ENCODE measurements around the gene GON4L.
"Not testable (repeated sequence)": the region's sequence is repeated elsewhere in the genome, so short reads cannot be mapped to it uniquely, and the experiment has no call there.

GON4L gene

DNA sequence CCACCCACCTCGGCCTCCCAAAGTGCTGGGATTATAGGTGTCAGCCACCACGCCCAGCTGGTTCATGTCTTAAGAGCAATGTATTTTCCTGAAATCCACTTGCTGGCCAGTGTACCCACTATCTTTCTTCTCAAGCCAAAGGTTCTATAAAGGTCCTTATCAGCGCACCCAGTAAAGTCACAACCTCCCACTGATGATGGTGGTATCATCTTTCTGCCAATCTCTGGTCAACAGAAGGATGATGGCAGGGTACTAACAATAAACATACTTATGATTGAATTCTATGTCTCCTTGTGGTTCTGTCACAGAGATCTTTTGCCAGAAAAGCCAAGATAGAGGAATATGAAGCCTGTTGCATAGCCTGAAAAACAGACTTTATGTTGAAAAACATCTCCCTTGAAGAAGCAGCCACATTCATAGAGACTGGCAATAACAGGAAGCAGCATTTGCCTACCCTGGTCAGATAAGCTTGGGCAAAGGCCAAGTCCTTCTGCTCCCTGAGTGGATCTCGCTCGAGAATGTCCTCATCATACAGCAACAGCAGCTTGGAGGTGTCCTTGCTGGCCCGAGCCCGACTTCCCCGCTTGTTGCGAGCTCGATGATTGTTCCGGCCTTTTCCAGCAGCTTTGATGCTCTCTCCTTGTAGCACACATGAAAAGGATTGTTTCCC, 95.1 kb downstream of the GON4L start:
- Mint-ChIP-seq H3K27ac (peak overlapping the region; percentile 4), H3K4me1 (ENCODE audit: low read depth) (no peaks in the 10 kb centered on the region), H3K9me3 (no peaks in the 10 kb centered on the region), H3K36me3 (ENCODE audit: low read depth) (peaks cover 87% of the 10 kb centered on the region), H3K27me3 (no peaks in the 10 kb centered on the region), H3K4me3 (no peak overlapping the region)
- DNase-seq = no peak

DNA sequence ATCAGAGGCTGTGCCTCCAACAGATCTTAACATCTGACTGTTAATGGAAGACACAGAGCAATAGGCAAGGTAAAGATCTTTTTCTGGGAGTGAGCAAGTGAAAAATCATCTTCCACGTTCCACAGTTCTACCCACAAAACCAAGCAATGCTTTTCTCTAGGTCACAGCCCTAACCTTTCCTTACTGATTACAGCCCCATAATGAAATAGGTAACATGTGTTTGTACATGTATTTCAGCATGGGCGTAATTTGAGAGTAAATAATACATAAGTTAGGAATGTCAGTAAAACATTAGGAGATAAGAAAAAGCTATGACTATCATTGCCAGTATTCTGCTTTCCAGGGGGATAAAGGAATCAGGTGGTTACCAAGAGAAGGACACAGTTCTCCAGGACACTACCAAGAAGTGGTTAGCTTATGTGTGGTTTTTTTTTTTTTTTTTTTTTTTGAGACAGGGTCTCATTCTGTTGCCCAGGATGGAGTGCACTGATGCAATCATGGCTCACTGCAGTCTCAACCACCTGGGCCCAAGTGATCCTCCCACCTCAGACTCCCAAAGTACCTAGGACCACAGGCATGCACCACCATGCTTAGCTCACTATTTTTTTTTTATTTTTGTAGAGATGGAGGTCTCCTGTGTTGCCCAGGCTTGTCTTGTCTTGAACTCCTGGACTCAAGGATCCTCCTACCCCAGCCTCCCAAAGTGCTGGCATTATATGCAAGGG, 96.1 kb downstream of the GON4L start:
- no peak overlapping the region for H3K27ac Mint-ChIP-seq
- no peaks in the 10 kb centered on the region for H3K9me3 Mint-ChIP-seq
- DNase-seq = no peak
- no peaks in the 10 kb centered on the region for H3K4me1 Mint-ChIP-seq (ENCODE audit: low read depth)
- H3K27me3 Mint-ChIP-seq = no peaks in the 10 kb centered on the region
- peaks cover 87% of the 10 kb centered on the region for H3K36me3 Mint-ChIP-seq (ENCODE audit: low read depth)
- H3K4me3 Mint-ChIP-seq = no peak overlapping the region

GRCh38 chr1:155759966-155760630, 96.9 kb downstream of the GON4L start:
- H3K4me3 Mint-ChIP-seq = no peak overlapping the region
- H3K27ac Mint-ChIP-seq = no peak overlapping the region
- peaks cover 87% of the 10 kb centered on the region for H3K36me3 Mint-ChIP-seq (ENCODE audit: low read depth)
- H3K9me3 Mint-ChIP-seq = no peaks in the 10 kb centered on the region
- H3K4me1 Mint-ChIP-seq (ENCODE audit: low read depth) = no peaks in the 10 kb centered on the region
- no peak for DNase-seq
- H3K27me3 Mint-ChIP-seq = no peaks in the 10 kb centered on the region

GRCh38 chr1:155759017-155759416, 98.0 kb downstream of the GON4L start:
- not testable (repeated sequence) for H3K27ac Mint-ChIP-seq; H3K4me1 Mint-ChIP-seq (ENCODE audit: low read depth); H3K27me3 Mint-ChIP-seq; DNase-seq; H3K9me3 Mint-ChIP-seq; H3K4me3 Mint-ChIP-seq
- peaks cover 83% of the 10 kb centered on the region for H3K36me3 Mint-ChIP-seq (ENCODE audit: low read depth)

DNA sequence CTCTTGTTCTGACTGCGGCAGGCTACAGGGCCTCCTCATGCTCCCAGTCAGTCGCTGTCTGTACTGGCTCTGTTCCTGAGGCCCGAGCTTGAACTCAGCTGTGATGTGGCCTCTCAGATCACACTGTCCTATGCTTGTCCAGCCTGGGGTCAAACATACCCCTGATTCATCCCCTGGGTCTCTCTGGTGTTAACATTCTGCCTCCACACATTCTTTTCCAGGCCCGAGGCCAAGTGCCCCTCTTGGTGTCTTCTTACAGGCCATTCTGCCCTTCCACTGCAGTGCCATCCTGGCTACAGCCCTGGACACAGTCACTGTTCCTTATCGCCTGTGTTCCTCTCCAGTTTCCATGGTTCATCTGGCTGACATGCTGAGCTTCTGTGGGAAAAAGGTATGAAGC, 108.9 kb downstream of the GON4L start:
- not testable (repeated sequence) for DNase-seq, H3K27me3 Mint-ChIP-seq, H3K9me3 Mint-ChIP-seq, H3K4me3 Mint-ChIP-seq
- Mint-ChIP-seq H3K27ac (peak overlapping the region; percentile 73), H3K4me1 (ENCODE audit: low read depth) (peaks cover 13% of the 10 kb centered on the region), H3K36me3 (ENCODE audit: low read depth) (peaks cover 47% of the 10 kb centered on the region)

GRCh38 chr1:155747586-155747985, 109.4 kb downstream of the GON4L start:
- H3K4me1 Mint-ChIP-seq (ENCODE audit: low read depth) = peaks cover 13% of the 10 kb centered on the region
- H3K9me3 Mint-ChIP-seq, H3K27me3 Mint-ChIP-seq, DNase-seq, H3K4me3 Mint-ChIP-seq: not testable (repeated sequence)
- H3K36me3 Mint-ChIP-seq (ENCODE audit: low read depth) = peaks cover 41% of the 10 kb centered on the region
- peak overlapping the region; percentile 73 for H3K27ac Mint-ChIP-seq

DNA sequence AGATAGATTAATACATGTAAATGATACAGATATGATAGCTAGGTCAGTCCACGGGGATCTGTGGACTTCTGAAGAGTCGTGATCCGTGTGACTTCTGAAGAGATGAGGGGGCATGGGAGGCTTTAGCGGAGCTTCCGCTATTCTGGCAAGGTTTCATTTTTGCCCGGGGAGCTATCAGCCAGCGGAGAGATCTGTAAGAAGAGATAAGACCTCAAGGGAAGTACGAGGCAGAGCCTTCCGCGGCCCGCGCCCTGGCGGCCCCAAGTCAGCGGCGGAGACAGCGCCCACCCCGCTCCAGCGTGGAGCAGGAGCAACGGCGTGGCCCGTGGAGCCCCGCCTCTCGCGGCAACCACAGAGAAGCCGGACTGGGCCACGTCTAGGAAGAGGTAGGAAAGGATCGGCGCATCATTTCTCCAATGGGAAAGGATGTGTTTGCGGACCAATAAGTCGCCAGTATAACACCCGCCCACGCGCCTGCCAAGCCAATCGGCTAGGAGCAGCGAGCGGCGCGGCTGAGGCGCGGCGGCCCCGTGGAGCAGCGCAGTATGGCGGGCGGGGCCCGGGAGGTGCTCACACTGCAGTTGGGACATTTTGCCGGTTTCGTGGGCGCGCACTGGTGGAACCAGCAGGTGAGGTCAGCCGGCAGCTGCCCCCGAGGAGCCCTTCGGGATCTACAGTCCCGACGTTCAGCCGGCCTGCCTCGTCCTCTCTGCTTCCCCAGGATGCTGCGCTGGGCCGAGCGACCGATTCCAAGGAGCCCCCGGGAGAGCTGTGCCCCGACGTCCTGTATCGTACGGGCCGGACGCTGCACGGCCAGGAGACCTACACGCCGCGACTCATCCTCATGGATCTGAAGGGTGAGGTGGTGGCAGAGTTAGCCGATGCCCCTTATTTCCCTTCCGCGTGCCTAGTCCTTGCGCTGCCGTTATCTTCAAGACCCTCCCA, 111.5 kb downstream of the GON4L start:
- peak overlapping the region; percentile 96 for H3K27ac Mint-ChIP-seq
- DNase-seq = peak; percentile 97
- peak overlapping the region; percentile 93 for H3K4me3 Mint-ChIP-seq
- H3K36me3 Mint-ChIP-seq (ENCODE audit: low read depth) = peaks cover 23% of the 10 kb centered on the region
- not testable (repeated sequence) for H3K9me3 Mint-ChIP-seq, H3K27me3 Mint-ChIP-seq
- peaks cover 13% of the 10 kb centered on the region for H3K4me1 Mint-ChIP-seq (ENCODE audit: low read depth)

GRCh38 chr1:155744711-155745283, 112.2 kb downstream of the GON4L start:
- Mint-ChIP-seq H3K4me1 (ENCODE audit: low read depth) (peaks cover 13% of the 10 kb centered on the region), H3K27me3 (no peaks in the 10 kb centered on the region), H3K9me3 (no peaks in the 10 kb centered on the region), H3K36me3 (ENCODE audit: low read depth) (peaks cover 23% of the 10 kb centered on the region), H3K4me3 (peak overlapping the region; percentile 93), H3K27ac (peak overlapping the region; percentile 96)
- DNase-seq = no peak

DNA sequence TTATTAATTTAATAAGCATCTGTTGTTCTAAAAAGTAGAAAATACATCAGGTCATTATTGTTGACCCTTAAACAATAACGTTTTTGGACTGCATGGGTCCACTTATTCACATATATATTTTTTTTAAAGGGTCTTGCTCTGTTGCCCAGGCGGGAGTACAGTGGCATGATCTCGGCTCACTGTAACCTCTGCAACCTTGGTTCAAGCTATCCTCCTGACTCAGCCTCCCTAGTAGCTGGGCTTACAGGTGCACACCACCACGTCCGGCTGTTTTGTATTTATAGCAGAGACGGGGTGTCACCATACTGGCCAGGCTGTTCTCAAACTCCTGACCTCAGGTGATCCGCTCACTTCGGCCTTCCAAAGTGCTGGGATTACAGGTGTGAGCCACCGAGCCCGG, 115.1 kb downstream of the GON4L start:
- DNase-seq = no peak
- Mint-ChIP-seq H3K9me3 (no peaks in the 10 kb centered on the region), H3K4me3 (no peak overlapping the region), H3K4me1 (ENCODE audit: low read depth) (peaks cover 4% of the 10 kb centered on the region), H3K36me3 (ENCODE audit: low read depth) (peaks cover 29% of the 10 kb centered on the region), H3K27ac (no peak overlapping the region), H3K27me3 (no peaks in the 10 kb centered on the region)

DNA sequence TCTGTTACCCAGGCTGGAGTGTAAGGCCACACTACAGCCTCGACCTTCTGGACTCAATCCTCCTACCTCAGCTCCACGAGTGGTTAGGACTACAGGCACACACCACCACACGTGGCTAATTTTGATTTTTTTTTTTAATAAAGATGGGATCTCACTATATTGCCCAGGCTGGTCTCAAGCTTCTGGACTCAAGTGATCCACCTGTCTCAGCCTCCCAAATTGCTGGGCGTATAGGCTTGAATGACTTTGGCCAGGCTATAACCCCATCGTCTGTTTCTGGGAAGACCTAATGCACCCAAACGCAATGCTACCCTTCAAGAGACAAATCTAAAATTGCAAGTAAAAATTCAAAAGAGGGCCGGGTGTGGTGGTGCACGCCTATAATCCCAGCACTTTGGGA, 116.0 kb downstream of the GON4L start:
- no peak for DNase-seq
- Mint-ChIP-seq H3K4me1 (ENCODE audit: low read depth) (peaks cover 4% of the 10 kb centered on the region), H3K27ac (no peak overlapping the region), H3K36me3 (ENCODE audit: low read depth) (peaks cover 38% of the 10 kb centered on the region), H3K27me3 (no peaks in the 10 kb centered on the region), H3K4me3 (no peak overlapping the region), H3K9me3 (no peaks in the 10 kb centered on the region)

GRCh38 chr1:155729031-155729898, 127.7 kb downstream of the GON4L start:
- DNase-seq = no peak
- Mint-ChIP-seq H3K27me3 (no peaks in the 10 kb centered on the region), H3K36me3 (ENCODE audit: low read depth) (peaks cover 84% of the 10 kb centered on the region), H3K4me1 (ENCODE audit: low read depth) (no peaks in the 10 kb centered on the region), H3K27ac (peak overlapping the region; percentile 11), H3K9me3 (no peaks in the 10 kb centered on the region), H3K4me3 (no peak overlapping the region)

DNA sequence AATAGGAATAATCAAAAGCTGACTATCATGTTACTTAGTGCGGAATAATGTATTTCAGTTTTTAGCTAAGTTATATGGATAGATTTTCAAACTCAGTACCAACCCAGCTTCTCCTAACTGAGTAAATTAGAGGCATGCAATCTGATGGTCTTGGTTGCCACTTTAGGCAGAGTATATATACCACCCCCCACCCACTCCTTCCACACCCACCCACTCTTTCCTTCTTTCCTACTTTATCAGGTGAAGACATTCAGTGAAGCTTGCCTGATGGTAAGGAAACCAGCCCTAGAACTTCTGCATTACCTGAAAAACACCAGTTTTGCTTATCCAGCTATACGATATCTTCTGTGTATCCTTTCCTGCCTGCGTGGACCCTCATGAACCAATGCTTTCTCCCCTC, 131.9 kb downstream of the GON4L start:
- Mint-ChIP-seq H3K4me1 (ENCODE audit: low read depth) (no peaks in the 10 kb centered on the region), H3K4me3 (no peak overlapping the region), H3K27me3 (no peaks in the 10 kb centered on the region), H3K36me3 (ENCODE audit: low read depth) (peaks cover 75% of the 10 kb centered on the region), H3K9me3 (no peaks in the 10 kb centered on the region), H3K27ac (no peak overlapping the region)
- no peak for DNase-seq

DNA sequence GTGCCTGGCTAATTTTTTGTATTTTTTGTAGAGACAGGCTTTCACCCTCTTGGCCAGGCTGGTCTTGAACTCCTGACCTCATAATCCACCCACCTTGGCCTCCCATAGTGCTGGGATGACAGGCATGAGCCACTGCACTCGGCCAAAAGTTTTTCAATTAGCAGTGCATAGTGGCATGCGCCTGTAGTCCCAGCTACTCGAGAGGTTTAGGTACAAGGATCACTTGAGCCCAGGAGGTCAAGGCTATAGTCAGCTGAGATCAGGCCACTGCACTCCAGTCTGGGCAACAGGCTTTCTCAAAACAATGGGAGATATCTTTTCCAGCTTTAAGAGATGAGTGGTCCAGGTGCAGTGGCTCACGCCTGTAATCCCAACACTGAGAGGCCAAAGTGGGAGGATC, 137.3 kb downstream of the GON4L start:
- Mint-ChIP-seq H3K27me3 (no peaks in the 10 kb centered on the region), H3K4me3 (no peak overlapping the region), H3K27ac (no peak overlapping the region), H3K9me3 (no peaks in the 10 kb centered on the region), H3K4me1 (ENCODE audit: low read depth) (peaks cover 14% of the 10 kb centered on the region), H3K36me3 (ENCODE audit: low read depth) (peaks cover 82% of the 10 kb centered on the region)
- no peak for DNase-seq
